SKM-1 treated with dmso at 0.1 percent for 144 hours (cell line): ENCODE data around the gene RIPK4.
"Not testable (repeated sequence)": the region's sequence is repeated elsewhere in the genome, so short reads cannot be mapped to it uniquely, and the experiment has no call there.

Source experiments
- DNase-seq: peaks from one replicate; lab custom pipeline; 2025; ENCODE audit not compliant: unreplicated experiment; lab: John Stamatoyannopoulos, UW

RIPK4 gene

GRCh38 chr21:41698071-41698470 is 68.8 kb downstream of the RIPK4 start:
- no peak for DNase-seq

GRCh38 chr21:41695513-41695912 is 71.3 kb downstream of the RIPK4 start:
- no peak for DNase-seq

GRCh38 chr21:41694042-41694441 is 72.8 kb downstream of the RIPK4 start:
- not testable (repeated sequence) for DNase-seq

GRCh38 chr21:41692185-41692565 is 74.7 kb downstream of the RIPK4 start:
- DNase-seq: no peak

- DNase-seq: no peak
These were observed 75.4 kb downstream of the RIPK4 start for GRCh38 chr21:41691205-41692184.
